K562 (cell line): ENCODE measurements around the gene ZNF467. TPM values are rescaled to one million over a fixed set of nuclear protein-coding genes. Genes with fewer than 3 reads are reported as not detected.

Experiments used
- ATAC-seq: fragments of 200-7000 bp; cut with Tn5 transposase; 3 replicates; pipeline ENCODE4 v1.9.1; 2020; ENCODE audit warnings: moderate library complexity
- BruUV-seq: library from RNA; stranded (reverse); fragments of 400-500 nt; replicated peaks from 2 replicates; lab custom pipeline; 2021; lab: Mats Ljungman, UMichigan
- CTCF ChIA-PET: fragments of 300-600 bp; formaldehyde crosslinking; extraction: SDS; loops from one replicate; lab custom pipeline; 2021; ENCODE audit warnings: low intra/inter-chr PET ratio; lab: Yijun Ruan, JAX
- POLR2A ChIA-PET: fragments of 300-600, 350-650 bp; sonication (Branson Sonifier 250); formaldehyde crosslinking; extraction: SDS; loops from one replicate; lab custom pipeline; 2021; ENCODE audit warnings: antibody characterized with exemption, inconsistent platforms; lab: Yijun Ruan, JAX
- DNase-seq, 4 experiments: peaks; one replicate each; pipeline versions ENCODE4 v3.0.0 to v3.0.0-alpha.2; 2011 to 2018; ENCODE audit warnings: low spot score in 3 of 4, mixed read lengths in 3 of 4; ENCODE audit errors: extremely low read depth in 1 of 4
- FAIRE-seq: peaks from 2 replicates; lab custom pipeline; 2011; peaks lifted over from hg19 to GRCh38; lab: Jason Lieb, UNC
- H2AFZ ChIP-seq: 2 replicates; pipeline ENCODE4 v1.6.0; 2011; ENCODE audit warnings: low read depth, low read length, control low read depth, inconsistent platforms
- H3K27ac ChIP-seq: fragments of 200-600 bp; 3 replicates; pipeline ENCODE4 v1.8.0; 2011; ENCODE audit warnings: low read depth, mild to moderate bottlenecking, control low read depth, inconsistent platforms, low read length, moderate library complexity, mixed read lengths; ENCODE audit errors: extremely low read depth
- H3K27me3 ChIP-seq, 2 experiments: fragments of 300-600 bp in 1 of 2; 2 replicates in 1 of 2; 3 replicates in 1 of 2; pipeline versions ENCODE4 v1.6.0 to v1.8.0; 2011; ENCODE audit warnings: inconsistent platforms in 2 of 2, low read length in 2 of 2, mild to moderate bottlenecking in 1 of 2, mixed read lengths in 1 of 2, moderate library complexity in 1 of 2; ENCODE audit not compliant: control insufficient read depth in 2 of 2, insufficient read depth in 2 of 2
- H3K36me3 ChIP-seq: fragments of 300-600 bp; 3 replicates; pipeline ENCODE4 v1.8.0; 2011; ENCODE audit warnings: mild to moderate bottlenecking, low read length, inconsistent platforms; ENCODE audit not compliant: control insufficient read depth, insufficient read depth
- H3K4me1 ChIP-seq, 2 experiments: fragments of 200-600 bp in 1 of 2; replicated peaks in 1 of 2; 2 replicates in 1 of 2; 3 replicates in 1 of 2; pipeline versions ENCODE4 v1.5.1 to v1.8.0; 2011; ENCODE audit warnings: inconsistent platforms in 2 of 2, low read length in 2 of 2, mild to moderate bottlenecking in 1 of 2, mixed read lengths in 1 of 2, moderate library complexity in 1 of 2; ENCODE audit not compliant: control insufficient read depth in 2 of 2, insufficient read depth in 2 of 2
- H3K4me2 ChIP-seq: 2 replicates; pipeline ENCODE4 v1.6.1; 2011; ENCODE audit warnings: low read length, control low read depth, inconsistent platforms, mixed read lengths; ENCODE audit not compliant: insufficient read depth
- H3K4me3 ChIP-seq: fragments of 200-600 bp; sonication (generic), shearing (Covaris generic); 2 replicates; pipeline ENCODE4 v1.5.1; 2016; ENCODE audit warnings: control low read depth, inconsistent platforms
- H3K79me2 ChIP-seq: fragments of 200-600 bp; 3 replicates; pipeline ENCODE4 v1.8.0; 2011; ENCODE audit warnings: low read length, inconsistent platforms; ENCODE audit not compliant: control insufficient read depth, insufficient read depth
- H3K9ac ChIP-seq, 2 experiments: 2 replicates each; pipeline versions ENCODE4 v1.6.0 to v1.6.1; 2011; ENCODE audit warnings: low read depth in 2 of 2, low read length in 2 of 2, control low read depth in 1 of 2, inconsistent platforms in 1 of 2, mild to moderate bottlenecking in 1 of 2, mixed read lengths in 1 of 2; ENCODE audit not compliant: insufficient read depth in 1 of 2
- H3K9me1 ChIP-seq: one replicate; pipeline ENCODE4 v1.6.0; 2011; ENCODE audit warnings: inconsistent platforms, mild to moderate bottlenecking, low read length, moderate library complexity; ENCODE audit not compliant: control insufficient read depth, insufficient read depth
- H3K9me3 ChIP-seq: replicated peaks from 2 replicates; pipeline ENCODE4 v1.5.1; 2011; ENCODE audit warnings: low read depth, low read length, inconsistent platforms; ENCODE audit not compliant: control insufficient read depth, insufficient read depth
- H4K20me1 ChIP-seq: replicated peaks from 2 replicates; pipeline ENCODE4 v1.6.1; 2011; ENCODE audit warnings: low read length, inconsistent platforms, mixed read lengths; ENCODE audit not compliant: control insufficient read depth, insufficient read depth
- ATF1 ChIP-seq, 2 experiments: fragments of 450-650 bp in 1 of 2; IDR thresholded peaks; 2 replicates each; pipeline ENCODE4 v1.6.1; 2016; ENCODE audit warnings: missing compliant biosample characterization in 1 of 2, missing genetic modification characterization in 1 of 2
- CREM ChIP-seq: IDR thresholded peaks from 2 replicates; pipeline ENCODE4 v1.6.1; 2014; ENCODE audit warnings: antibody characterized with exemption, low read depth
- FUS ChIP-seq: fragments of 200-400 bp; formaldehyde crosslinking; optimal IDR thresholded peaks from 2 replicates; pipeline ENCODE3; 2017; ENCODE audit warnings: low read depth, low read length
- KLF1 ChIP-seq: fragments of 450-650 bp; IDR thresholded peaks from 2 replicates; pipeline ENCODE4 v1.6.1; 2016; ENCODE audit warnings: missing genetic modification characterization, missing compliant biosample characterization
- KLF13 ChIP-seq: fragments of 450-650 bp; IDR thresholded peaks from 2 replicates; pipeline ENCODE4 v1.6.1; 2016; ENCODE audit warnings: missing genetic modification characterization, low read depth, mild to moderate bottlenecking, missing compliant biosample characterization, moderate library complexity, borderline replicate concordance
- MXI1 ChIP-seq: IDR thresholded peaks from 2 replicates; pipeline ENCODE4 v1.6.1; 2011; ENCODE audit warnings: low read depth, mild to moderate bottlenecking, improper control_type of control experiment, low read length
- RAD21 ChIP-seq, 2 experiments: fragments of 250-450 bp in 1 of 2; fragments of 450-650 bp in 1 of 2; sonication (Bioruptor Pico) in 1 of 2; formaldehyde crosslinking in 1 of 2; IDR thresholded peaks in 1 of 2; conservative IDR thresholded peaks in 1 of 2; 2 replicates each; pipeline versions ENCODE4 v1.4.0 to v1.8.0; 2020 to 2022; ENCODE audit warnings: mild to moderate bottlenecking in 2 of 2, moderate library complexity in 1 of 2
- SREBF1 ChIP-seq: fragments of 150-350 bp; IDR thresholded peaks from 2 replicates; pipeline ENCODE4 v1.6.1; 2014; ENCODE audit warnings: antibody characterized with exemption, low read depth, low read length, borderline replicate concordance
- TEAD1 ChIP-seq, 2 experiments: fragments of 450-650 bp in 1 of 2; sonication (generic) in 1 of 2; formaldehyde crosslinking; IDR thresholded peaks; 2 replicates each; pipeline versions ENCODE4 v1.4.0 to v1.8.0; 2020 to 2022; ENCODE audit warnings: mild to moderate bottlenecking in 2 of 2, missing genetic modification reagents in 1 of 2
- ZNF507 ChIP-seq: conservative IDR thresholded peaks from 2 replicates; pipeline ENCODE4 v1.6.1; 2017; ENCODE audit warnings: missing genetic modification characterization, missing compliant biosample characterization
- WGBS: fragments of 100-300 bp; shearing (Covaris generic); methylation state at CpG from one replicate; pipeline ENCODE4 v1.1.6; 2016; ENCODE audit warnings: low coverage, mixed read lengths; ENCODE audit not compliant: insufficient coverage; ENCODE audit errors: missing lambda C conversion rate; 5-methylcytosine and 5-hydroxymethylcytosine counted together
- in situ Hi-C: fragments of 300-500 bp; cut with MboI; formaldehyde crosslinking; loops from 4 replicates; pipeline ENCODE4 v1.15.0; 2018; ENCODE audit warnings: inconsistent platforms, mixed read lengths
- intact Hi-C: fragments of 100-400 bp; cut with micrococcal nuclease; formaldehyde crosslinking; loops from 2 replicates; pipeline ENCODE4 v1.14.2; 2022
- polyA plus RNA-seq, 8 experiments: library from polyadenylated mRNA; depleted of rRNA in 4 of 8; stranded (reverse) in 5 of 8; unstranded in 3 of 8; fragments of >200 nt; fragmentation: Nextera tagmentation in 2 of 8; fragmentation: Illumina TruSeq in 1 of 8; extraction: Ambion mirVana in 2 of 8; extraction: Trizol in 1 of 8; gene quantifications; 2 replicates each; pipeline versions ENCODE4 v1.2.1 to v1.2.3, GENCODE V29; 2011 to 2014; ENCODE audit warnings: inconsistent platforms in 1 of 8, missing spikeins in 1 of 8
- total RNA-seq, 7 experiments: library from RNA; depleted of rRNA in 6 of 7; stranded (reverse); fragments of >200 nt in 6 of 7; fragmentation: Illumina TruSeq in 2 of 7; extraction: Trizol in 2 of 7; gene quantifications; 2 replicates each; pipeline versions ENCODE4 v1.2.1 to v1.2.3, GENCODE V29; 2011 to 2021; ENCODE audit warnings: low replicate concordance in 1 of 7
- TF ChIP-seq, protein P1 (sequence below): fragments of 200-800 bp; sonication (Bioruptor generic); IDR thresholded peaks from 2 replicates; pipeline ENCODE4 v1.6.1; 2017; ENCODE audit warnings: missing genetic modification characterization, missing compliant biosample characterization
- TF ChIP-seq, protein P2 (sequence below): sonication (generic); formaldehyde crosslinking; IDR thresholded peaks from 2 replicates; pipeline ENCODE4 v1.8.0; 2022; ENCODE audit warnings: missing genetic modification reagents, mild to moderate bottlenecking, moderate library complexity, borderline replicate concordance
- TF ChIP-seq, protein P3 (sequence below), 3 experiments: IDR thresholded peaks in 2 of 3; conservative IDR thresholded peaks in 1 of 3; 2 replicates each; pipeline ENCODE4 v1.5.1; 2011 to 2012; ENCODE audit warnings: low read length in 3 of 3, mild to moderate bottlenecking in 3 of 3, control low read depth in 2 of 3, improper control_type of control experiment in 1 of 3, inconsistent platforms in 1 of 3, low read depth in 1 of 3, mixed read lengths in 1 of 3, moderate library complexity in 1 of 3; ENCODE audit not compliant: insufficient read depth in 2 of 3
- TF ChIP-seq, protein P4 (sequence below): fragments of 450-650 bp; formaldehyde crosslinking; IDR thresholded peaks from 2 replicates; pipeline ENCODE4 v1.4.0; 2022; ENCODE audit warnings: missing genetic modification characterization

ZNF467 gene
- total and polyA plus RNA-seq, 9 of the 15 experiments (the other 6 are each of a cell fraction or from before 2014, with no cell fraction given), result 0.32 to 14.2 (median 1.7) TPM

DNA sequence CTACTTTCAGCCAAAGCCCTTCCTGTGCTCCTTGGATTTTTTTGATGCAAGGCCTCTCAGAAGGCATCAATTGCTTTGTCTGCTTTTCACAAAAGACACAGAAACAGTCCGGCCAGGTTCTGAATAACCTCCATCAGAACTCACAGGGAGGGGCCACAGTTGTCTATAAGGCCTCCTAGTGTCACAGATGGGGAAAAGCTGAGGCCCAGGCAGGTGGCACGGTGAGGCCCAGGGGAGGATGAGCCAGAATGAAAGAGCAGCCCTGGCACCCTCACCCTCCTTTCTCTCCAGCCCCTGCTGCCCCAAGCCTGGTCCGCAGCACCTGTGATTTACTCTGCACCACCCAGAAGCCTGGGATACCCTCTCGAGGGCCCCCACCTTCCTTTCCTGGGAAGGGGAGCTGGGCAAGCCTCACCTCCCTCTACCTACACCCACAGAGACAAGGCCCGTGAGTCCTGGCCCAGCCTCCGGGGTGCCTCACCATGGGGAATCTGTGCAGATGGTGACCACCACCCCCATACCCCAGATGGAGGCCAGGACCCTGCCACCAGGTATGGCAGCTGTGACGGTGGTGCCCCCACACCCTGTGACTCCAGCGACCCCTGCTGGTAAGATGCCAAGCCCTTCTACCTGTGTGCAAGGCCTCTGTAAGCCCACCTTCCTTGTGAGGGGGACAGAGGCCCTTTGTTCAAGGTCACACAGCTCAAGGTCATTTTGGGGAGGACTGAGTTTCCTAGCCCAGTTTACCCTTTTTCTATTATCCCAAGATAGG, 26.2 kb upstream of the ZNF467 start:
- ATAC-seq, result peak; percentile 78
- H3K27ac ChIP-seq, result no peak overlapping the region
- in situ Hi-C loops, result no loop called here
- no TSS peak for BruUV-seq
- H3K4me3 ChIP-seq, result no peak overlapping the region
- CTCF ChIA-PET, result interaction anchor here (1.5 kb wide), 2 partner anchors 130 to 137 kb away, joined by 4 read pairs; no protein-coding TSS in a partner anchor
- no peak overlapping the region; a peak in 1 of 4 replicates for H3K9ac ChIP-seq
- no peak overlapping the region for H3K4me2 ChIP-seq
- peaks cover 7 to 48% of the 10 kb centered on the region in 2 experiments; a peak in 4 of 5 replicates for H3K27me3 ChIP-seq
- peak; percentile 70 to 79 (median 74) for DNase-seq
- no peaks in the 10 kb centered on the region for H3K36me3 ChIP-seq
- no peak overlapping the region for H2AFZ ChIP-seq
- WGBS, result 2% methylated on average over 8 of the region's 8 CpGs
- H3K9me1 ChIP-seq, result no peaks in the 10 kb centered on the region
- peak; percentile 63 for FAIRE-seq
- H4K20me1 ChIP-seq, result no peaks in the 10 kb centered on the region
- intact Hi-C loops, result no loop called here
- POLR2A ChIA-PET, result no interaction called here
- H3K9me3 ChIP-seq, result no peaks in the 10 kb centered on the region
- no peaks in the 10 kb centered on the region for H3K79me2 ChIP-seq
- H3K4me1 ChIP-seq, result peaks cover 0 to 49% of the 10 kb centered on the region in 2 experiments; a peak in 2 of 5 replicates
- TF ChIP-seq KLF13 (tag), result no peak
- TF ChIP-seq, protein P1, sequence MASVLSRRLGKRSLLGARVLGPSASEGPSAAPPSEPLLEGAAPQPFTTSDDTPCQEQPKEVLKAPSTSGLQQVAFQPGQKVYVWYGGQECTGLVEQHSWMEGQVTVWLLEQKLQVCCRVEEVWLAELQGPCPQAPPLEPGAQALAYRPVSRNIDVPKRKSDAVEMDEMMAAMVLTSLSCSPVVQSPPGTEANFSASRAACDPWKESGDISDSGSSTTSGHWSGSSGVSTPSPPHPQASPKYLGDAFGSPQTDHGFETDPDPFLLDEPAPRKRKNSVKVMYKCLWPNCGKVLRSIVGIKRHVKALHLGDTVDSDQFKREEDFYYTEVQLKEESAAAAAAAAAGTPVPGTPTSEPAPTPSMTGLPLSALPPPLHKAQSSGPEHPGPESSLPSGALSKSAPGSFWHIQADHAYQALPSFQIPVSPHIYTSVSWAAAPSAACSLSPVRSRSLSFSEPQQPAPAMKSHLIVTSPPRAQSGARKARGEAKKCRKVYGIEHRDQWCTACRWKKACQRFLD (CRISPR knock-in tag), result no peak
- peak; percentile 69 to 77 for TF ChIP-seq RAD21 (CRISPR knock-in tag; conservative IDR thresholded peaks at IDR 0.05 in 1 of 2, IDR thresholded peaks at IDR 0.05 in 1 of 2)
- TF ChIP-seq, protein P2, sequence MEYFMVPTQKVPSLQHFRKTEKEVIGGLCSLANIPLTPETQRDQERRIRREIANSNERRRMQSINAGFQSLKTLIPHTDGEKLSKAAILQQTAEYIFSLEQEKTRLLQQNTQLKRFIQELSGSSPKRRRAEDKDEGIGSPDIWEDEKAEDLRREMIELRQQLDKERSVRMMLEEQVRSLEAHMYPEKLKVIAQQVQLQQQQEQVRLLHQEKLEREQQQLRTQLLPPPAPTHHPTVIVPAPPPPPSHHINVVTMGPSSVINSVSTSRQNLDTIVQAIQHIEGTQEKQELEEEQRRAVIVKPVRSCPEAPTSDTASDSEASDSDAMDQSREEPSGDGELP, result peak; percentile 45; the same call in 1 of the 2 replicates
- TF ChIP-seq MXI1, result no peak
- TF ChIP-seq, protein P3, sequence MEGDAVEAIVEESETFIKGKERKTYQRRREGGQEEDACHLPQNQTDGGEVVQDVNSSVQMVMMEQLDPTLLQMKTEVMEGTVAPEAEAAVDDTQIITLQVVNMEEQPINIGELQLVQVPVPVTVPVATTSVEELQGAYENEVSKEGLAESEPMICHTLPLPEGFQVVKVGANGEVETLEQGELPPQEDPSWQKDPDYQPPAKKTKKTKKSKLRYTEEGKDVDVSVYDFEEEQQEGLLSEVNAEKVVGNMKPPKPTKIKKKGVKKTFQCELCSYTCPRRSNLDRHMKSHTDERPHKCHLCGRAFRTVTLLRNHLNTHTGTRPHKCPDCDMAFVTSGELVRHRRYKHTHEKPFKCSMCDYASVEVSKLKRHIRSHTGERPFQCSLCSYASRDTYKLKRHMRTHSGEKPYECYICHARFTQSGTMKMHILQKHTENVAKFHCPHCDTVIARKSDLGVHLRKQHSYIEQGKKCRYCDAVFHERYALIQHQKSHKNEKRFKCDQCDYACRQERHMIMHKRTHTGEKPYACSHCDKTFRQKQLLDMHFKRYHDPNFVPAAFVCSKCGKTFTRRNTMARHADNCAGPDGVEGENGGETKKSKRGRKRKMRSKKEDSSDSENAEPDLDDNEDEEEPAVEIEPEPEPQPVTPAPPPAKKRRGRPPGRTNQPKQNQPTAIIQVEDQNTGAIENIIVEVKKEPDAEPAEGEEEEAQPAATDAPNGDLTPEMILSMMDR (IDR thresholded peaks at IDR 0.05 in 2 of 3, conservative IDR thresholded peaks at IDR 0.05 in 1 of 3; ENCODE audit: insufficient read depth in 2 of 3, low read depth in 1 of 3, low read length in 3 of 3), result peak; percentile 82 to 89 (median 84)
- TF ChIP-seq, protein P4, sequence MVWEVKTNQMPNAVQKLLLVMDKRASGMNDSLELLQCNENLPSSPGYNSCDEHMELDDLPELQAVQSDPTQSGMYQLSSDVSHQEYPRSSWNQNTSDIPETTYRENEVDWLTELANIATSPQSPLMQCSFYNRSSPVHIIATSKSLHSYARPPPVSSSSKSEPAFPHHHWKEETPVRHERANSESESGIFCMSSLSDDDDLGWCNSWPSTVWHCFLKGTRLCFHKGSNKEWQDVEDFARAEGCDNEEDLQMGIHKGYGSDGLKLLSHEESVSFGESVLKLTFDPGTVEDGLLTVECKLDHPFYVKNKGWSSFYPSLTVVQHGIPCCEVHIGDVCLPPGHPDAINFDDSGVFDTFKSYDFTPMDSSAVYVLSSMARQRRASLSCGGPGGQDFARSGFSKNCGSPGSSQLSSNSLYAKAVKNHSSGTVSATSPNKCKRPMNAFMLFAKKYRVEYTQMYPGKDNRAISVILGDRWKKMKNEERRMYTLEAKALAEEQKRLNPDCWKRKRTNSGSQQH (CRISPR knock-in tag), result no peak
- TF ChIP-seq ZNF507 (tag), result no peak
- TF ChIP-seq SREBF1, result no peak
- 0 out of 4 replicates have a peak, but pooled peaks of 1 of the 2 experiments have one; percentile 26 for TF ChIP-seq TEAD1 (CRISPR knock-in tag; IDR thresholded peaks at IDR 0.05)
- TF ChIP-seq CREM, result peak; percentile 79
- TF ChIP-seq KLF1, result no peak
- TF ChIP-seq ATF1 (CRISPR knock-in tag; IDR thresholded peaks at IDR 0.05), result no peak
- peak; percentile 61 for TF ChIP-seq ATF1 (tag; IDR thresholded peaks at IDR 0.05)
- TF ChIP-seq FUS, result no peak
